Measurements from ENCODE around the gene SLC43A3. TPM values are rescaled to one million over a fixed set of nuclear protein-coding genes. Genes with fewer than 3 reads are reported as not detected.

Gene SLC43A3
- total and polyA plus RNA-seq, 9 of the 15 experiments (the other 6 are each of a cell fraction or from before 2014, with no cell fraction given) = 63.7 to 281 (median 139) TPM

- TF ChIP-seq ARID3B (CRISPR knock-in tag; IDR thresholded peaks at IDR 0.05; ENCODE audit: borderline replicate concordance) (no peak), NEUROD1 (IDR thresholded peaks at IDR 0.05; ENCODE audit: borderline replicate concordance, low read depth, low read length, partially characterized antibody) (no peak), RBM39 (optimal IDR thresholded peaks at IDR 0.05; ENCODE audit: low read depth, low read length) (no peak), ZNF609 (CRISPR knock-in tag; IDR thresholded peaks at IDR 0.05; ENCODE audit: borderline replicate concordance) (no peak), ELF4 (CRISPR knock-in tag; IDR thresholded peaks at IDR 0.05) (no peak), HDGF (IDR thresholded peaks at IDR 0.05) (no peak), ESRRB (CRISPR knock-in tag; IDR thresholded peaks at IDR 0.05; ENCODE audit: borderline replicate concordance) (no peak), ZKSCAN8 (CRISPR knock-in tag; IDR thresholded peaks at IDR 0.05) (no peak), FOXK2 (conservative IDR thresholded peaks at IDR 0.05 in 1 of 2, IDR thresholded peaks at IDR 0.05 in 1 of 2; ENCODE audit: low read depth in 2 of 2) (no peak), FOXJ2 (tag; IDR thresholded peaks at IDR 0.05) (no peak), CC2D1A (IDR thresholded peaks at IDR 0.05) (no peak), CREBBP (IDR thresholded peaks at IDR 0.05; ENCODE audit: low read depth, low read length) (no peak), RNF2 (IDR thresholded peaks at IDR 0.05) (no peak), ZHX1 (conservative IDR thresholded peaks at IDR 0.05; ENCODE audit: low read length) (no peak), HOMEZ (CRISPR knock-in tag; IDR thresholded peaks at IDR 0.05) (no peak), PYGO2 (tag; IDR thresholded peaks at IDR 0.05) (0 out of 2 replicates have a peak, but pooled peaks have one; percentile 22), POLR3A (IDR thresholded peaks at IDR 0.05; ENCODE audit: borderline replicate concordance, extremely low read depth, insufficient read depth, insufficient read length) (no peak), MTA2 (IDR thresholded peaks at IDR 0.05; ENCODE audit: low read depth) (no peak), IRF2 (CRISPR knock-in tag; IDR thresholded peaks at IDR 0.05) (no peak), ZNF695 (CRISPR knock-in tag; IDR thresholded peaks at IDR 0.05) (no peak)
These were observed 68.4 kb downstream of the SLC43A3 start (continued) for GRCh38 chr11:57358543-57358961.

Data from K562 (cell line).